HepG2 (cell line): ENCODE data around the gene TRIM31. TPM values are rescaled to one million over a fixed set of nuclear protein-coding genes. Genes with fewer than 3 reads are reported as not detected.

ENCODE experiments used
- DMTF1 ChIP-seq: sonication (generic); formaldehyde crosslinking; IDR thresholded peaks from 2 replicates; pipeline ENCODE4 v1.4.0; 2020; ENCODE audit warnings: mild to moderate bottlenecking, missing genetic modification reagents
- EEA1 ChIP-seq: sonication (generic); formaldehyde crosslinking; IDR thresholded peaks from 2 replicates; pipeline ENCODE4 v1.5.1; 2020; ENCODE audit warnings: mild to moderate bottlenecking, missing genetic modification reagents, borderline replicate concordance
- EED ChIP-seq: sonication (generic); formaldehyde crosslinking; IDR thresholded peaks from 2 replicates; pipeline ENCODE4 v1.5.0; 2020; ENCODE audit warnings: mild to moderate bottlenecking, missing genetic modification reagents
- FOSL1 ChIP-seq: sonication (generic); formaldehyde crosslinking; IDR thresholded peaks from 2 replicates; pipeline ENCODE4 v1.9.0; 2021; ENCODE audit warnings: missing genetic modification reagents, borderline replicate concordance
- GATA4 ChIP-seq: sonication (generic); IDR thresholded peaks from 2 replicates; pipeline ENCODE4 v1.6.1; 2016; ENCODE audit warnings: antibody characterized with exemption, low read depth, borderline replicate concordance
- HMGA1 ChIP-seq: sonication (generic); formaldehyde crosslinking; conservative IDR thresholded peaks from 2 replicates; pipeline ENCODE4 v1.4.0; 2020; ENCODE audit warnings: missing genetic modification reagents
- KDM6A ChIP-seq: IDR thresholded peaks from 2 replicates; pipeline ENCODE4 v1.6.1; 2016; ENCODE audit warnings: low read depth
- KLF11 ChIP-seq: IDR thresholded peaks from 2 replicates; pipeline ENCODE4 v1.6.1; 2016; ENCODE audit warnings: missing compliant biosample characterization
- MATR3 ChIP-seq: sonication (generic); formaldehyde crosslinking; IDR thresholded peaks from 2 replicates; pipeline ENCODE4 v1.4.0; 2020; ENCODE audit warnings: missing genetic modification reagents
- NFE2L1 ChIP-seq: sonication (generic); formaldehyde crosslinking; IDR thresholded peaks from 2 replicates; pipeline ENCODE4 v1.4.0; 2020; ENCODE audit warnings: missing genetic modification reagents, mild to moderate bottlenecking, borderline replicate concordance
- PAX8 ChIP-seq: sonication (generic); formaldehyde crosslinking; IDR thresholded peaks from 2 replicates; pipeline ENCODE4 v1.8.0; 2022; ENCODE audit warnings: mild to moderate bottlenecking, missing genetic modification reagents, borderline replicate concordance
- YEATS4 ChIP-seq: sonication (generic); formaldehyde crosslinking; IDR thresholded peaks from 2 replicates; pipeline ENCODE4 v1.4.0; 2020; ENCODE audit warnings: missing genetic modification reagents, borderline replicate concordance
- YY1 ChIP-seq: IDR thresholded peaks from 2 replicates; pipeline ENCODE4 v1.6.1; 2011; ENCODE audit warnings: low read length, low read depth, moderate library complexity, mild to moderate bottlenecking; ENCODE audit not compliant: insufficient read depth, insufficient replicate concordance
- ZBTB44 ChIP-seq: sonication (generic); formaldehyde crosslinking; IDR thresholded peaks from 2 replicates; pipeline ENCODE4 v1.4.0; 2020; ENCODE audit warnings: missing genetic modification reagents
- ZBTB7B ChIP-seq: sonication (generic); formaldehyde crosslinking; IDR thresholded peaks from 2 replicates; pipeline ENCODE4 v1.4.0; 2020; ENCODE audit warnings: missing genetic modification reagents
- ZEB1 ChIP-seq: IDR thresholded peaks from 2 replicates; pipeline ENCODE4 v1.6.1; 2012; ENCODE audit warnings: mild to moderate bottlenecking, low read depth, inconsistent platforms; ENCODE audit not compliant: insufficient replicate concordance
- ZFP36 ChIP-seq: fragments of 150-350 bp; IDR thresholded peaks from 2 replicates; pipeline ENCODE4 v1.6.1; 2018; ENCODE audit warnings: borderline replicate concordance, low read length, low read depth; ENCODE audit not compliant: partially characterized antibody
- ZNF136 ChIP-seq: sonication (generic); formaldehyde crosslinking; IDR thresholded peaks from 2 replicates; pipeline ENCODE4 v1.8.1; 2022; ENCODE audit warnings: low read depth, mild to moderate bottlenecking, moderate library complexity, missing genetic modification reagents
- ZNF235 ChIP-seq: sonication (generic); formaldehyde crosslinking; IDR thresholded peaks from 2 replicates; pipeline ENCODE4 v1.8.1; 2023; ENCODE audit warnings: mild to moderate bottlenecking, missing genetic modification reagents, borderline replicate concordance
- ZNF326 ChIP-seq: sonication (generic); formaldehyde crosslinking; IDR thresholded peaks from 2 replicates; pipeline ENCODE4 v1.4.0; 2020; ENCODE audit warnings: missing genetic modification reagents, borderline replicate concordance
- ZNF33B ChIP-seq: sonication (generic); formaldehyde crosslinking; IDR thresholded peaks from 2 replicates; pipeline ENCODE4 v1.5.1; 2020; ENCODE audit warnings: mild to moderate bottlenecking, missing genetic modification reagents
- ZNF34 ChIP-seq: sonication (generic); formaldehyde crosslinking; IDR thresholded peaks from 2 replicates; pipeline ENCODE4 v1.4.0; 2020; ENCODE audit warnings: mild to moderate bottlenecking, missing genetic modification reagents, borderline replicate concordance
- ZNF562 ChIP-seq: sonication (generic); formaldehyde crosslinking; IDR thresholded peaks from 2 replicates; pipeline ENCODE4 v1.8.0; 2022; ENCODE audit warnings: missing genetic modification reagents, borderline replicate concordance
- ZNF644 ChIP-seq: IDR thresholded peaks from 2 replicates; pipeline ENCODE4 v1.6.1; 2016; ENCODE audit warnings: low read depth
- ZNF724P ChIP-seq: sonication (generic); formaldehyde crosslinking; IDR thresholded peaks from 2 replicates; pipeline ENCODE4 v1.8.0; 2022; ENCODE audit warnings: missing genetic modification reagents, borderline replicate concordance
- ZNF775 ChIP-seq: sonication (generic); formaldehyde crosslinking; IDR thresholded peaks from 2 replicates; pipeline ENCODE4 v1.4.0; 2020; ENCODE audit warnings: missing genetic modification reagents, mild to moderate bottlenecking, moderate library complexity, borderline replicate concordance
- ZNF883 ChIP-seq: sonication (generic); formaldehyde crosslinking; IDR thresholded peaks from 2 replicates; pipeline ENCODE4 v1.5.1; 2020; ENCODE audit warnings: mild to moderate bottlenecking, missing genetic modification reagents; ENCODE audit errors: not compliant biosample characterization
- polyA plus RNA-seq, 8 experiments: library from polyadenylated mRNA; depleted of rRNA in 3 of 8; stranded (reverse) in 7 of 8; unstranded in 1 of 8; fragments of >200 nt; fragmentation: Illumina TruSeq in 4 of 8; extraction: Trizol in 4 of 8; gene quantifications; 2 replicates each; pipeline versions ENCODE4 v1.2.1 to v1.2.3, GENCODE V29; 2011 to 2016; ENCODE audit warnings: low read depth in 4 of 8, missing spikeins in 1 of 8, mixed read lengths in 1 of 8; ENCODE audit not compliant: insufficient read depth in 1 of 8
- total RNA-seq, 5 experiments: library from RNA; depleted of rRNA; stranded (reverse); fragments of >200 nt; fragmentation: Illumina TruSeq; extraction: Trizol; gene quantifications; 2 replicates each; pipeline ENCODE4 v1.2.3, GENCODE V29; 2016; ENCODE audit warnings: low read depth in 1 of 5

TRIM31 gene
- total and polyA plus RNA-seq, 2 of the 13 experiments (the other 11 are each of a cell fraction or from before 2014, with no cell fraction given): 0.13 to 0.51 TPM

GRCh38 chr6:30130887-30131862, 18.3 kb upstream of the TRIM31 start (continued):
- TF ChIP-seq ZBTB44 (CRISPR knock-in tag): no peak; the same call in 1 of the 2 replicates
- TF ChIP-seq FOSL1 (CRISPR knock-in tag): no peak
- no peak for TF ChIP-seq ZEB1
- no peak for TF ChIP-seq DMTF1 (CRISPR knock-in tag)
- no peak for TF ChIP-seq GATA4
- peak; percentile 33 for TF ChIP-seq YY1
- TF ChIP-seq ZNF326 (CRISPR knock-in tag): no peak
- TF ChIP-seq EEA1 (CRISPR knock-in tag): no peak
- no peak for TF ChIP-seq KDM6A (CRISPR knock-in tag)
- TF ChIP-seq ZNF235: no peak
- no peak for TF ChIP-seq EED (CRISPR knock-in tag)
- no peak for TF ChIP-seq NFE2L1 (CRISPR knock-in tag)
- TF ChIP-seq ZFP36: no peak
- no peak for TF ChIP-seq PAX8 (CRISPR knock-in tag)
- TF ChIP-seq ZNF724P (CRISPR knock-in tag): no peak
- no peak for TF ChIP-seq ZNF33B (CRISPR knock-in tag)
- TF ChIP-seq ZNF883 (CRISPR knock-in tag): no peak
- TF ChIP-seq KLF11 (CRISPR knock-in tag): 0 out of 2 replicates have a peak, but pooled peaks have one; percentile 72
- no peak for TF ChIP-seq ZNF775 (CRISPR knock-in tag)
- TF ChIP-seq ZNF136: no peak
- no peak for TF ChIP-seq ZNF34 (CRISPR knock-in tag)
- no peak for TF ChIP-seq HMGA1
- no peak for TF ChIP-seq MATR3 (CRISPR knock-in tag)
- TF ChIP-seq ZNF644 (CRISPR knock-in tag): peak; percentile 90
- no peak for TF ChIP-seq ZNF562 (CRISPR knock-in tag)
- no peak for TF ChIP-seq ZBTB7B
- TF ChIP-seq YEATS4 (CRISPR knock-in tag): 0 out of 2 replicates have a peak, but pooled peaks have one; percentile 42
